Activated CD4-positive, alpha-beta T cell treated with anti-CD3 and anti-CD28 coated beads, Interleukin-2, Interleukin-6, amounts not matched to agents 100 ng/mL and 50 ng/mL, durations not matched to agents 16 hours and 8 hours (primary cell): ENCODE measurements around the gene CLEC11A.
"Not testable (repeated sequence)": the region's sequence is repeated elsewhere in the genome, so short reads cannot be mapped to it uniquely, and the experiment has no call there.

Source experiments
- DNase-seq: peaks from one replicate; pipeline ENCODE4 v3.0.0-alpha.2; 2020

The CLEC11A gene

DNA sequence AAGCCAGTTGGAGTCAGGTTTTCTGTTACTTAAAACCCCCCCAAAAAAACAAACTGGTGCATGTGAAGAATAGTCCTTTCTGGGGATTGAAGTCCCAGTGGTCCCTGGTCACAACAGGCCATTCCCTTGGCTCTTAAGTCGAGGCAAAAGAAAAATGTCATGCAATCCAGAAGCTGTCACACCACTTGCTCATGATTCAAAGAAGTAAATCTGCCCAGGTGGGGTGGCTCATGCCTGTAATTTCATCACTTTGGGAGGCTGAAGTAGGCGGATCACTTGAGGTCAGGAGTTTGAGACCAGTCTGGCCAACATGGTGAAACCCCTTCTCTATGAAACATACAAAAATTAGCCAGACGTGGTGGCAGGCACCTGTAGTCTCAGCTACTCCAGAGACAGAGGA, 38.3 kb downstream of the CLEC11A start:
- DNase-seq, result not testable (repeated sequence)

DNA sequence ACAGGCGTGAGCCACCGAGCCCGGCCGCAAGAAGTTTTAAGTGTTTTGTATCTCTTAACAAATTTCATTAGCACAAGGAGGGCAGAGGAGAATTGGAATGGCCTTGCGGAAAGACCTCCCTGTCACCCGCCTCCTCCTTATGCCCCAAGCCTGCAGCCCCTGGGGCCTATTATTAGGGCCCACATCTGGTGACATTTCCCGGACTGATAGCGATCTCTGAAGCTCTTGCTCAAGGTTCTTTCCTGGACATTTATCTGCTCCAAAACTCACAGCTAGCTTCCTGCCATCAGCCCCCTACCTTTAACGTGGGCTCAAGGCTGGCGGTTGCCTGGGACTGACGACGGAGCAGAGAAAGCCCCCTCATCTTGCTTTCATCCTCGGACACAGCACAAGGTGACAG, 40.4 kb downstream of the CLEC11A start:
- not testable (repeated sequence) for DNase-seq

DNA sequence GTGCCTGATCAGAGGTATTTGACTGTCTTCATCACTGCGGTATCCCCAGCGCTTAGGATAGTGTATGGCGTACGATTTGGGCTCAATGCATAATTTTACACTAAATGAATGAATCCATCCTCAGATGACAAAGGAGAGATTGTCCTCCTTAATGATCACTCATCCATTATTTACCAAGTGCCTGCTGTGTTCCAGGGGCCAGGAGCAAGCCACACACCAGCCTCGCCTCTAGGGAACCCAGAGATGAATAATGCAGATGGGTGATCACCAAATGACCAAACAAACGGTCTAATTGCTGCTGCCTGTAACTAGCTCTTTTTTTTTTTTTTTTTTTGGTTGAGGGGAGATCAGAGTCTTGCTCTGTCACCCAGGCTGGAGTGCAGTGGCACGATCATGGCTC, 41.2 kb downstream of the CLEC11A start:
- no peak for DNase-seq

DNA sequence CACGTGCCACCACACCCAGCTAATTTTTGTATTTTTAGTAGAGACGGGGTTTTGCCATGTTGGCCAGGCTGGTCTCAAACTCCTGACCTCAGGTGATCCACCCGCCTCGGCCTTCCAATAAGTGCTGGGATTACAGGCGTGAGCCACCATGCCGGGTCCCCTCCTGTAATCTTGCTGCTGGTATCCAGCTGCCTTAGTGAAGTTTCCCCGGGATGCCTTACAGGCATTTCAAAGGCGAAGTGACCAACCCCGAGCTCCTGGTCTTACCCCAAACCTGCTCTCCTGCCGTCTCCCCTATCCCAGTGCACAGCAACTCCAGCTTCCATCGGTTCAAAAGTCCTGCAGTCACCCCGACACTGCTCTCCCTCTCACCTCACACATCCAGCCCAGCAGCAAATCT, 43.6 kb downstream of the CLEC11A start:
- DNase-seq, result not testable (repeated sequence)

DNA sequence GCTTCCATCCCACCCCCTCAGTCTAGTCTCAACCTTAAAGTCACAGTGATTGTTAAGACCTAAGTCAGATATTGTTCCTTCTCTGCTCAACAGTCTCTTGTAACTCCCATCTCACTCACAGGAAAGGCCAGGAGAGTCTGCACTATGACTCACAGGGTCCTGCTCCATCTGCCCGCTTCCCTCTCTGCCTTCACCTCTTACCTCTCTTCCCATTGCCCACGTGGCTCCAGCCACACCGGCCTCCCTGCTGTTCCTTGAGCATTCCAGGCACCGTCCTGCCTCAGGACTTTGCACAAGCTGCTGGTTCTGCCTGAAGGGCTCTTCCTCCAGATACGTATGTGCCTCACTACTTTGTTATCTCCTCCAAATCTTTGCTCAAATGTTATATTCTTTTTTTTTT, 44.1 kb downstream of the CLEC11A start:
- not testable (repeated sequence) for DNase-seq

DNA sequence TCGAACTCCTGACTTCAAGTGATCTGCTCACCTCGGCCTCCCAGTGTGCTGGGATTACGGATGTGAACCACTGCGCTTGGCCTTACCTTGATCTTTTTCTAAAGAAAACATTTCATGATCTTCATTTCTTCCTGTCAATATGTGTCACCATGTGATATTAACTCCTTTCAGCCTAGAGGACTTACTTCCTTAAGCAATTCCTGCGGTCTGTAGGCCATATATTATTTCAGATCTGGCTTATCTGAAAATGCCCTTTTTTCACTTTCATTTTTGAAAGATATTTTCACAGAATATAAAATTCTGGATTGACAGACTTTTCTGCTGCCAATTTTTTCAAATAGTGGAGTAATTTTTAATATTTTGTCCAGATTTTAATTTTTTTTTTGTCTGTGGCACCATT, 45.1 kb downstream of the CLEC11A start:
- DNase-seq, result no peak

DNA sequence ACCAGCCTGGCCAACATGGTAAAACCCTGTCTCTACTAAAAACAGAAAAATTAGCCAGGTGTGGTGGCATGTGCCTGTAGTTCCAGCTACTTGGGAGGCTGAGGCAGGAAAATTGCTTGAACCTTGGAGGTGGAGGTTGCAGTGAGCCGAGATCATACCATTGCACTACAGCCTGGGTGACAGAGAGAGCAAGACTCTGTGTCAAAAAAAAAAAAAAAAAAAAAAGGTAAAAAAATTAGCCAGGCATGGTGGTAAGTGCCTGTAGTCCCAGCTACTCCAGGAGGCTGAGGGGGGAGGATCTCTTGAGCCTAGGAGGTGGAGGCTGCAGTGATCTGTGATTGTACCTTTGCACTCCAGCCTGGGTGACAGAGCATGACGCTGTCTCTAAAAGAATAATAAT, 47.0 kb downstream of the CLEC11A start, which contains the start of gene GPR32:
Gene GPR32 (plus strand): TSS at position 301 of the 400 bp plus-strand sequence. CDS start 137 bp downstream, outside the sequence.
- not testable (repeated sequence) for DNase-seq

DNA sequence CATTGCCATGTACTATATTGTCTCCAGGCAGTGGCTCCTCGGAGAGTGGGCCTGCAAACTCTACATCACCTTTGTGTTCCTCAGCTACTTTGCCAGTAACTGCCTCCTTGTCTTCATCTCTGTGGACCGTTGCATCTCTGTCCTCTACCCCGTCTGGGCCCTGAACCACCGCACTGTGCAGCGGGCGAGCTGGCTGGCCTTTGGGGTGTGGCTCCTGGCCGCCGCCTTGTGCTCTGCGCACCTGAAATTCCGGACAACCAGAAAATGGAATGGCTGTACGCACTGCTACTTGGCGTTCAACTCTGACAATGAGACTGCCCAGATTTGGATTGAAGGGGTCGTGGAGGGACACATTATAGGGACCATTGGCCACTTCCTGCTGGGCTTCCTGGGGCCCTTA, 47.7 kb downstream of the CLEC11A start:
- no peak for DNase-seq

DNA sequence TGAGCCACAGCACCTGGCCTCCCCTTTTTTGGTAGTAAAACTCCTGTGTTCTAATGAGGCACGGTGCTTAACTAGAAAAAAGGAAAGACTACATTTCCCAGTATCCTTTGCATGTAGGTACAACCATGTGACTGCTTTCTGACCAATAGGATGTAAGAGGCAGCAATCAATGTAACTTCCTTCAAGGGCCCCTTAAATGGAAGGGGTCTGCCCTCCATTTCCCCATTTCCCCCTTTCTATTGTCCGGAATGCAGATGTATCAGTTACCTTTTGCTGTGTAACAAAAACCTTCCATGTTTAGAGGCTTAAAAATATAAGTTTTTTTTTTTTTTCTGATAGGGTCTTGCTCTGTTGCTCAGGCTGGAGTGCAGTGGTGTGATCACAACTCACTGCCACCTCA, 49.3 kb downstream of the CLEC11A start:
- DNase-seq, result peak; percentile 38

DNA sequence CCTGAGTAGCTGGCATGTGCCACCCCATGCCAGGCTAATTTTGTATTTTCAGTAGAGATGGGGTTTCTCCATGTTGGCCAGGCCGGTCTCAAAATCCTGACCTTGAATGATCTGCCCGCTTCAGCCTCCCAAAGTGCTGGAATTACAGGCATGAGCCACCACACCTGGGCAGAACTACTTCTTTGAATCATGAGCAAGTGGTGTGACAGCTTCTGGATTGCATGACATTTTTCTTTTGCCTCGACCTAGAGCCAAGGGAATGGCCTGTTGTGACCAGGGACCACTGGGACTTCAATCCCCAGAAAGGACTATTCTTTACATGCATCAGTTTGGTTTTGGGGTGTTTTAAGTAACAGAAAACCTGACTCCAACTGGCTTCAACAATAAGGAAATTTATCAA, 49.7 kb downstream of the CLEC11A start:
- DNase-seq, result not testable (repeated sequence)

DNA sequence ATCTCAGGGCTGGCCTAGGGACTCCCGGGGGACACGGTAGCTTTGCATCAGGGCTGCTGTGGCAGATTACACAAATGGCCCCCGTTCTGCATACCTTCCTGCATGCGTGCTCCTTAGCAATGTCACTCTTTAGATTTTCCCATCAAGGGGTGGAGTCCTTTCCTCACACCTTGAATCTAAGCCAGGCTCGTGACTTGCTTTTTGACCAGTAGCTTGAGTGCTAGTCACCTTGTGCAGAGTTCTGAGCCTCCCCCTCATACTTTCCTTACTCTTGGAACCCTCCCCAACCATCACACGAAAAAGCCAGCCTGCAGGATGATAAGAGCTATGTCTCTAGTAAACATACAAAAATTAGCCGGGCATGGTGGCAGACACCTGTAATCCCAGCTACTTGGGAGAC, 50.3 kb downstream of the CLEC11A start:
- not testable (repeated sequence) for DNase-seq
